Esophagus squamous epithelium (tissue), 4 donors: Measurements from ENCODE around the gene BBOX1.

Experiments
- POLR2A ChIP-seq, 4 donors: fragments of 450-650 bp; IDR thresholded peaks; one replicate each; pipeline ENCODE4 v1.6.1; 2017; ENCODE audit warnings: antibody characterized with exemption in 4 of 4, mild to moderate bottlenecking in 4 of 4, moderate library complexity in 3 of 4
- TF ChIP-seq, protein P1 (sequence below), 6 experiments: fragments of 450-650 bp in 4 of 6; fragments of 200-600 bp in 2 of 6; sonication (generic) in 2 of 6; IDR thresholded peaks; one replicate each; pipeline ENCODE4 v1.5.1; 2016 to 2019; ENCODE audit warnings: antibody characterized with exemption in 6 of 6, mild to moderate bottlenecking in 4 of 6, moderate library complexity in 4 of 6

GRCh38 chr11:27025957-27026733 is 14.5 kb upstream of the BBOX1 start:
- TF ChIP-seq, protein P1, sequence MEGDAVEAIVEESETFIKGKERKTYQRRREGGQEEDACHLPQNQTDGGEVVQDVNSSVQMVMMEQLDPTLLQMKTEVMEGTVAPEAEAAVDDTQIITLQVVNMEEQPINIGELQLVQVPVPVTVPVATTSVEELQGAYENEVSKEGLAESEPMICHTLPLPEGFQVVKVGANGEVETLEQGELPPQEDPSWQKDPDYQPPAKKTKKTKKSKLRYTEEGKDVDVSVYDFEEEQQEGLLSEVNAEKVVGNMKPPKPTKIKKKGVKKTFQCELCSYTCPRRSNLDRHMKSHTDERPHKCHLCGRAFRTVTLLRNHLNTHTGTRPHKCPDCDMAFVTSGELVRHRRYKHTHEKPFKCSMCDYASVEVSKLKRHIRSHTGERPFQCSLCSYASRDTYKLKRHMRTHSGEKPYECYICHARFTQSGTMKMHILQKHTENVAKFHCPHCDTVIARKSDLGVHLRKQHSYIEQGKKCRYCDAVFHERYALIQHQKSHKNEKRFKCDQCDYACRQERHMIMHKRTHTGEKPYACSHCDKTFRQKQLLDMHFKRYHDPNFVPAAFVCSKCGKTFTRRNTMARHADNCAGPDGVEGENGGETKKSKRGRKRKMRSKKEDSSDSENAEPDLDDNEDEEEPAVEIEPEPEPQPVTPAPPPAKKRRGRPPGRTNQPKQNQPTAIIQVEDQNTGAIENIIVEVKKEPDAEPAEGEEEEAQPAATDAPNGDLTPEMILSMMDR (IDR thresholded peaks at IDR 0.05), result no peak
- no peak for TF ChIP-seq POLR2A (IDR thresholded peaks at IDR 0.05)
